Peyer's patch (tissue), 4 donors: ENCODE results near the gene MC4R.

Experiments
- CTCF ChIP-seq, 6 experiments: fragments of 450-650 bp in 4 of 6; fragments of 200-600 bp in 2 of 6; sonication (generic) in 1 of 6; IDR thresholded peaks; one replicate each; pipeline ENCODE4 v1.5.1; 2017 to 2019; ENCODE audit warnings: antibody characterized with exemption in 6 of 6, mild to moderate bottlenecking in 3 of 6, moderate library complexity in 1 of 6
- POLR2A ChIP-seq, 2 donors: fragments of 450-650 bp; IDR thresholded peaks; one replicate each; pipeline ENCODE4 v1.5.1; 2017; ENCODE audit warnings: antibody characterized with exemption in 2 of 2, mild to moderate bottlenecking in 2 of 2, moderate library complexity in 2 of 2

- TF ChIP-seq CTCF (IDR thresholded peaks at IDR 0.05) = no peak
- TF ChIP-seq POLR2A (IDR thresholded peaks at IDR 0.05) = no peak
Observed at GRCh38 chr18:60411715-60412114, 39.1 kb upstream of the MC4R start.
